Activated T-cell treated with anti-CD3 and anti-CD28 coated beads, Interleukin-2, amount 50 U/mL, for 72 hours (primary cell): ENCODE results near the gene KCNIP4. TPM values are rescaled to one million over a fixed set of nuclear protein-coding genes. Genes with fewer than 3 reads are reported as not detected.
"Not testable (repeated sequence)": the region's sequence is repeated elsewhere in the genome, so short reads cannot be mapped to it uniquely, and the experiment has no call there.

ENCODE experiments used
- ATAC-seq, 2 donors: fragments of 150-1000 bp; cut with Tn5 transposase; replicated peaks in 1 of 2; 2 replicates each; pipeline ENCODE4 v1.10.0; 2021; ENCODE audit warnings: moderate library complexity in 2 of 2, mild to moderate bottlenecking in 1 of 2
- DNase-seq, 2 donors: peaks; one replicate each; pipeline ENCODE4 v3.0.0; 2021 to 2022; ENCODE audit warnings: mixed read lengths in 1 of 2
- H3K27ac Mint-ChIP-seq: one replicate; pipeline ENCODE4 v1.8.0; 2022; ENCODE audit warnings: mild to moderate bottlenecking, moderate library complexity, mixed read lengths
- H3K27me3 Mint-ChIP-seq: one replicate; pipeline ENCODE4 v1.8.0; 2022; ENCODE audit warnings: low read depth, mixed read lengths
- H3K36me3 Mint-ChIP-seq, 2 donors: one replicate each; pipeline ENCODE4 v1.8.0; 2022; ENCODE audit warnings: mixed read lengths in 2 of 2, mild to moderate bottlenecking in 1 of 2; ENCODE audit not compliant: insufficient read depth in 2 of 2
- H3K4me1 Mint-ChIP-seq: one replicate; pipeline ENCODE4 v1.8.0; 2022; ENCODE audit warnings: low read depth, mixed read lengths
- H3K4me3 Mint-ChIP-seq, 2 donors: one replicate each; pipeline ENCODE4 v1.8.0; 2022; ENCODE audit warnings: mild to moderate bottlenecking in 2 of 2, mixed read lengths in 2 of 2, moderate library complexity in 2 of 2
- H3K9me3 Mint-ChIP-seq, 2 donors: one replicate each; pipeline ENCODE4 v1.8.0; 2022; ENCODE audit warnings: mixed read lengths in 2 of 2
- total RNA-seq, 2 donors: library from RNA; stranded (reverse); gene quantifications; one replicate each; pipeline ENCODE4 v1.2.3, GENCODE V29; 2022

Gene KCNIP4
- total RNA-seq, 2 donors from 2014 or later = not detected

- H3K4me1 Mint-ChIP-seq = no peaks in the 10 kb centered on the region
Observed at GRCh38 chr4:20764366-20764992, 1184.1 kb downstream of the KCNIP4 start.

GRCh38 chr4:20761826-20762225 lies 1186.7 kb downstream of the KCNIP4 start:
- Mint-ChIP-seq H3K36me3 (no peaks in the 10 kb centered on the region), H3K4me3 (no peak overlapping the region), H3K9me3 (peaks cover 0 to 2% of the 10 kb centered on the region in 2 donors), H3K4me1 (no peaks in the 10 kb centered on the region), H3K27ac (no peak overlapping the region), H3K27me3 (no peaks in the 10 kb centered on the region)
- no peak for DNase-seq
- no peak for ATAC-seq

More at GRCh38 chr4:20764366-20764992, 1184.1 kb downstream of the KCNIP4 start:
- DNase-seq (no peak), ATAC-seq (no peak)
- H3K9me3 Mint-ChIP-seq = peaks cover 0 to 2% of the 10 kb centered on the region in 2 donors
- no peaks in the 10 kb centered on the region for H3K27me3 Mint-ChIP-seq
- H3K36me3 Mint-ChIP-seq = no peaks in the 10 kb centered on the region
- H3K4me3 Mint-ChIP-seq = no peak overlapping the region
- no peak overlapping the region for H3K27ac Mint-ChIP-seq

DNA sequence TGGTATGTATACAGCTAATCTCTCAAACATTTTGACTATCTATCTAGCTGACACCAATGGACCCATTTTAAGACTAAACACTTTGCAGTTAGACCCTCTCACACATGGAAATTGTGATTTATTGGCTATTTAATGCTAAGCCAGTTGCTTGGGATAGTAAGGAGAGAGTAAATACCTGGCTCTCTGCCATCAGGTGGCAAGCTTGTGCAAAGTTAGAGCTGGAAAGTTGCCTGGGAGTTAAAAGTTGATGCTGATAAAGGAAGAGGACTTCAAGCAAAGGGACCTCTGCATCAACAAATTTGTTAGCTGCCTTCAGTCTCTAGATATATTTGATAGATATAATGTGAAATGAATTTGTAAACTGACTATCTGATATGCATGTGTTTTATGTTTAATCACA lies 1187.2 kb downstream of the KCNIP4 start:
- DNase-seq (no peak), ATAC-seq (no peak)
- Mint-ChIP-seq H3K27ac (no peak overlapping the region), H3K4me1 (no peaks in the 10 kb centered on the region), H3K9me3 (peaks cover 0 to 2% of the 10 kb centered on the region in 2 donors), H3K27me3 (no peaks in the 10 kb centered on the region), H3K36me3 (no peaks in the 10 kb centered on the region), H3K4me3 (no peak overlapping the region)

DNA sequence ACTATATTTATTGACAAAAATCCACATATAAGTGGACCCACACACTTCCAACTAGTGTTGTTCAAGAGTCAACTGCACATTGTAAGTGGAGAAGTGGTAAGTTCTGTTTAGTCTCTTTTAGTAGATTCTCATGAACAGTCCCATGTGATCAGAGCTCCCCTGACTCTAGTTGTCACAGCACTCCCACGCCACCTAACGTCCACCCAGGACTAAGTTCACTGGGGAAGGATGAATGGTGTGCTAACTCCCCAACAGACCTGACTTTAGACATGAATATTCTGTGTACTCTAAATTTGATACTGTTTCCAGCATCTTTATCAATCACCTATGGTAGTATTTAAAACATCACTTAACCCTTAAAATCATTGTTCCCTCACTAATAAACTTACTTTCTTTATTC lies 1188.5 kb downstream of the KCNIP4 start:
- ATAC-seq (no peak), DNase-seq (no peak)
- no peaks in the 10 kb centered on the region for H3K36me3 Mint-ChIP-seq
- no peaks in the 10 kb centered on the region for H3K27me3 Mint-ChIP-seq
- no peak overlapping the region for H3K27ac Mint-ChIP-seq
- H3K4me1 Mint-ChIP-seq = no peaks in the 10 kb centered on the region
- H3K4me3 Mint-ChIP-seq = no peak overlapping the region
- peaks cover 0 to 2% of the 10 kb centered on the region in 2 donors for H3K9me3 Mint-ChIP-seq

- H3K27me3 Mint-ChIP-seq = no peaks in the 10 kb centered on the region
- H3K36me3 Mint-ChIP-seq = no peaks in the 10 kb centered on the region
- H3K9me3 Mint-ChIP-seq = no peaks in the 10 kb centered on the region
- no peak overlapping the region for H3K27ac Mint-ChIP-seq
- H3K4me1 Mint-ChIP-seq = no peaks in the 10 kb centered on the region
- no peak for DNase-seq
- no peak for ATAC-seq
- H3K4me3 Mint-ChIP-seq = no peak overlapping the region
Observed at GRCh38 chr4:20754036-20754435, 1194.5 kb downstream of the KCNIP4 start.

GRCh38 chr4:20752641-20753040 lies 1195.9 kb downstream of the KCNIP4 start:
- H3K4me3 Mint-ChIP-seq = no peak overlapping the region
- no peaks in the 10 kb centered on the region for H3K27me3 Mint-ChIP-seq
- H3K36me3 Mint-ChIP-seq = no peaks in the 10 kb centered on the region
- DNase-seq (no peak), ATAC-seq (no peak)
- no peaks in the 10 kb centered on the region for H3K4me1 Mint-ChIP-seq
- no peak overlapping the region for H3K27ac Mint-ChIP-seq
- H3K9me3 Mint-ChIP-seq = peaks cover 0 to 3% of the 10 kb centered on the region in 2 donors

- H3K36me3 Mint-ChIP-seq, H3K4me1 Mint-ChIP-seq, H3K27me3 Mint-ChIP-seq, H3K27ac Mint-ChIP-seq, ATAC-seq, DNase-seq, H3K4me3 Mint-ChIP-seq: not testable (repeated sequence)
- peaks cover 11 to 12% of the 10 kb centered on the region in 2 donors for H3K9me3 Mint-ChIP-seq
Observed at GRCh38 chr4:20746000-20746399, 1202.6 kb downstream of the KCNIP4 start.

GRCh38 chr4:20735931-20736330 lies 1212.6 kb downstream of the KCNIP4 start:
- DNase-seq = no peak
- Mint-ChIP-seq H3K27ac (no peak overlapping the region), H3K4me3 (no peak overlapping the region), H3K36me3 (peaks cover 20 to 39% of the 10 kb centered on the region in 2 donors), H3K27me3 (no peaks in the 10 kb centered on the region), H3K9me3 (peaks cover 19% of the 10 kb centered on the region in 2 donors), H3K4me1 (no peaks in the 10 kb centered on the region)
- no peak for ATAC-seq

DNA sequence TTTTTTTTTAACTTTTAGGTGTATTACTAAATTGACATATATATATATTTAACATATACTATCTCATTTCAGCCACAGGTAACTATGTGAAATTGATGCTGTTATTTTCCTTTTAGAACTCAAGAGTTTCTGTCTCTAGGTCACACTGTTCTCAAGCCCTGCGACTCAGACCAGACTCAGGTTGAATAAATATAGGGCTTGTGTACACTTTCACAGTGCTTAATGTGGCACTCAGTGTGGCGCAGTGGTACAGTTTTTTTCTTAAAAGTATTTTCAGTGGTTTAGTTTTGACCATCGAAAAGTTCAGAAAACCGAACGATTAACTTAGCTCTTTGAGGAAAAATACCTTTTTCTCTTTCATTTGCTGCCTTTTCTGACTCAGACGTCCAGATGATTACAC lies 1223.7 kb downstream of the KCNIP4 start:
- ATAC-seq = no peak
- no peaks in the 10 kb centered on the region for H3K27me3 Mint-ChIP-seq
- no peak overlapping the region for H3K4me3 Mint-ChIP-seq
- no peak for DNase-seq
- no peak overlapping the region for H3K27ac Mint-ChIP-seq
- peaks cover 2 to 7% of the 10 kb centered on the region in 2 donors for H3K9me3 Mint-ChIP-seq
- peaks cover 22 to 30% of the 10 kb centered on the region in 2 donors for H3K36me3 Mint-ChIP-seq
- H3K4me1 Mint-ChIP-seq = no peaks in the 10 kb centered on the region

DNA sequence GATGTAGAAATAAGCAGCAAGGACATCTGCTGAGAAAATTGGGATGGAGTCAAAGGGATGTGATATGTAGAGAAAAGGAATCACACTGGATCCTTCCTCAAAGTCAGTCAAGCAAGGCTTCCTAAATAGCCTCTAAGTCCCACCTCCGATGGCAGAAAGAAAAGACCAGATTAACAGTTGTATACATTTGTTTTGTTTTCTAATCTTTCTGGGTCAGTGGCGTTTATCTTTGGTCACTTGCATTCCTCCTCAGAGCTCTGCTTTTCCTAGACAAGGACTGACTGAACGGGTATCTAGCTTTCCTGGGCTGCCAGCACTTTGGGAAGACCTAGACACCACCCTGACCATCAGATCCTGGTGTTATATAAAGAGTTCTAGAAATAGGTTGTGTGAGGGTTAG lies 1225.1 kb downstream of the KCNIP4 start:
- Mint-ChIP-seq H3K4me3 (no peak overlapping the region), H3K9me3 (peaks cover 5 to 10% of the 10 kb centered on the region in 2 donors), H3K27me3 (no peaks in the 10 kb centered on the region), H3K27ac (no peak overlapping the region), H3K4me1 (no peaks in the 10 kb centered on the region), H3K36me3 (peaks cover 29 to 39% of the 10 kb centered on the region in 2 donors)
- DNase-seq (no peak), ATAC-seq (no peak)

DNA sequence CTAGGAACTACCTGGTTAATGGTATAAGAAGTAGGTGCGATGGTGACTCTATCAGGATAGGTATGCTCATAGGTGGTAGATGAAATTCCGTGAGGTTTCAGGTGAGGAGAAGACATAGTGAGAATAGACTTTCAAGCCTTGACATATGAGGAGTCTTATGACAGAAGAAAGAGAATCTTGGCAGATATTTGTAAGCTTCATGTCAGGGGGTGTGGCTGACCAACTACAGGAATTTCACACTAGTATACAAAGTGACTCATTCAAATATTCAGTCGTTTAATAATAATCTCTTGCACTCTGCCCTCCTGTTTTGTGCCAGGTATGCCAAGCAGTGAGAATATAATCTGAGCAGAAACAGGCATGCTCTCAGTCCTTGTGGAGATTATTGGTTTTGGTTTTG lies 1225.6 kb downstream of the KCNIP4 start:
- Mint-ChIP-seq H3K4me3 (no peak overlapping the region), H3K27ac (peak overlapping the region; percentile 6), H3K27me3 (no peaks in the 10 kb centered on the region), H3K4me1 (no peaks in the 10 kb centered on the region), H3K9me3 (peaks cover 5 to 10% of the 10 kb centered on the region in 2 donors), H3K36me3 (peaks cover 29 to 39% of the 10 kb centered on the region in 2 donors)
- ATAC-seq = no peak
- DNase-seq = no peak

- Mint-ChIP-seq H3K36me3 (peaks cover 14 to 15% of the 10 kb centered on the region in 2 donors), H3K4me1 (no peaks in the 10 kb centered on the region), H3K9me3 (peaks cover 0 to 3% of the 10 kb centered on the region in 2 donors), H3K27me3 (no peaks in the 10 kb centered on the region), H3K4me3 (no peak overlapping the region), H3K27ac (no peak overlapping the region)
- no peak for DNase-seq
- ATAC-seq = no peak
Observed at GRCh38 chr4:20711335-20711734, 1237.2 kb downstream of the KCNIP4 start.

DNA sequence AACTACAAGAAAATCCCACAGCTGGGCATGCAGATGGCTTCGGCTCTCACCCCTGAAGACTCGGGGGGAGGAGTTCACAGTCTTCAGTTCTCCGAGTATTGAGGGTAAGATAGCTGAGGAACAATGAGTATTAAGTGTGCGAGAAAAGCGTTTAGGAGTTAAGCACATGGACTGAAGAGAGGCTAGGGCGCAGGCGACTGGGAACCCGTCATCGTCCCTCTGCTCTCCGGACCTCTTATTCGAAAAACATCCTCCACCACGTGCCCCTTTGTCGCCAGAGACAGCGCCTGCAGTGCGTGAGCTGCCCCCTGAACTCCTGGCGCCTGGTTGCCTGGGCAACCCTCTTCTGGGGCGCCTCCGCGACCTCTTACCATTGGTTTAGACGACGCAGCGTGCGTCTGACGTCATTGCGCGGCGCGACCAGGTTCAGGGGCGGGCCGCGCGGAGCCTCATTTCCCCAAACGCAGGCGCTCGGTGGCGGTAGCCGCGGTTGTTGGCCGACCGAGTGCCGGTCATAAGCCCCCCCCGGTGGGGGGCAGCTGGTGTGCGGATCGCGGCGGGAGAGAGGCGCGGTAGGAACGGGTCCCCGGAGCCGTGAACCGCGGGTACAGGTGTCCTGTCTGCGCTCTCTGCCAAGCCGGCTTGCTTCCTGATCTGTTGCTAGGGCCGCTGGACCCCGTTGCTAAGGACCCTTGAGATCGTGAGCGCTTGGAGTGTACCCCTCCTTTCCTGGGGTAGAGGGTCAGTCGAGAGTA lies 1248.4 kb downstream of the KCNIP4 start, which contains the start of gene PACRGL:
TSS of gene PACRGL (plus strand) at position 452 of the 755 bp plus-strand sequence. CDS start 4,024 bp downstream, outside the sequence.
- Mint-ChIP-seq H3K27ac (peak within 1 kb of the TSS; percentile 96), H3K36me3 (no peaks in the 10 kb centered on the region), H3K4me3 (peak within 1 kb of the TSS; percentile 90 to 98), H3K4me1 (peaks cover 34% of the 10 kb centered on the region), H3K27me3 (no peaks in the 10 kb centered on the region), H3K9me3 (no peaks in the 10 kb centered on the region)
- ATAC-seq = peak; percentile 100
- DNase-seq = peak; percentile 91 to 93
